T-helper 2 cell (primary cell): Measurements from ENCODE around the gene BUD23.
"Not testable (repeated sequence)": the region's sequence is repeated elsewhere in the genome, so short reads cannot be mapped to it uniquely, and the experiment has no call there.

Experiments
- DNase-seq, 5 experiments: peaks; one replicate each; pipeline versions ENCODE4 v3.0.0 to v3.0.0-alpha.2; 2012 to 2022

BUD23 gene

DNA sequence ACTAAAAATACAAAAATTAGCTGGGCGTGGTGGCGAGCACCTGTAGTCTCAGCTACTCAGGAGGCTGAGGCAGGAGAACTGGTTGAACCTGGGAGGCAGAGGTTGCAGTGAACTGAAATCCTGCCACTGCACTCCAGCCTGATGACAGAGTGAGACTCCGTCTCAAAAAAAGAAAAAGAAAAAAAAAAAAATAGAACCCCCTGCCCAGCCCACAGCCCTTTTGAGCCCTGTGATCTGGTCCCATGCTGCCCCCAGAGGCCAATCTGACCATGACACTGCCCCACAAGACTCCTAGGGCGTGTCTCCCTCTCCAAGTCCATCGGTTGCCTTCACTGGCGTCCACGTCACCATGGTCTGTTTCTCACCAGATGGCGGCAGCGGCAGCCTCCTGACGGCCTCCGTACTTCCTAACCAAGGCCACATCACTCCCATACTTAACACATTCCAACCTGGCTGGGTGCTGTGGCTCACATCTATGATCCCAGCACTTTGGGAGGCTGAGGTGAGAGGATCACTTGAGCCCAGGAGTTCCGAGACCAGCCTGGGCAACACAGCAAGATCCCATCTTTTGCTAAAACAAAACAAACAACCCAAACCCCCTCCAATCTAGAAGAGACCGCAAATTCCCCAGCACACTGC is 18.1 kb downstream of the BUD23 start:
- DNase-seq: no peak

DNA sequence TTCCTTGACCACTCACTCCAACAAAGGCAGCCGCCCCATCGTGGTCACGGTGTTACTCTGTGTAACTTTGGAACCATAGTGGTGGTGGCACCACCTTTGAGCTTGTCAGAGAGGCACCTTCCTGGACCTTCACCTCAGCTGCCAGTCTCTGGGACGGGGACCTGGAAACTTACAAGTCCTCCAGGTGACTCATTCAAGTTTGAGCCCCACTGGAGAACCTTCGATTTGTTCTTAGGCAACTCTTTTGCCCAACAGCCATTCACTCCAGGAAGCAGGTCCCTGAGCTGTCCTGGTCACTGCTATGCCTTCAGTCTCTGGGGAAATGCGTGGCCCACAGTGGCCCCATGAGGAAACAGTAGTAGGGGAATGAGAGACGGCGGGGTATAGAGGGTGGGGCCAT is 18.8 kb downstream of the BUD23 start:
- no peak for DNase-seq

DNA sequence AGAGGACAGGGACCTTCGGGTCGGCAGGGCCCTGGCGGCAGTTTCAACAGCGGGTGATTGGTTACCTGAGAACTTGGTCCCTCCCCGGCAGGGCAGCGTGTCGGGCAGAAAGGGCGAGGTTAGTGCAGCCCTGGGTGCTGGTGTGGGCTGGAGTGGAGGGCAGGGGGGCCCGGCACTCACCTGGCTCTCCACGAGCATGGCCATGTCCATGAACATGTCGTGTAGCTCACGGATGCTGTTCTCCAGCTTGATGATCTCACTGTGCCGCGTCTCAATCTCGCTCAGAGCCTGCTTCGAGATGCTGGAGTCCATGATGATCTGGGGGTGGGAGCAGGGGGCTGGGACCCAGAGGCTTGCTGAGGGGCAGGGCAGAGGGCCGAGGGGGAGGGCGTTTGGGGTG is 19.3 kb downstream of the BUD23 start:
- no peak for DNase-seq

DNA sequence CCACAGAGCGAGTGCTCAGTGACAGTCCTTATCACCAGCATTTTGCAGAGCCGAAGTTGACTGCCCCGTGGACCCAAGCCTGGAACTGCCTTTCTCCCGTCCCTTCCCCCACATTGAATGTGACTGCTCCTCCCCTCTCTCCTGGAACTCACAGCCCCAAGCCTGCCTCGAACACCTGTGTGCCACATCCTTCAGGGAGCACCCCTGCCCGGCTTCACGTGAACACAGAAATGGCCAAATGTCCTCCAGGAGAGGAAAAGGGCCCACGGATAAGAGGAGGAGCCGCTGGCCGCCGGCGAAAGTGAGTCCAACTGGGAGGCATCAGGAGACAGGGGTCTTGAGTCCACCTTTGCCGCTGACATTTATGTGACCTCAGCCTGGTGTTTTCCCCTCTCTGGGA is 19.8 kb downstream of the BUD23 start:
- DNase-seq: no peak

DNA sequence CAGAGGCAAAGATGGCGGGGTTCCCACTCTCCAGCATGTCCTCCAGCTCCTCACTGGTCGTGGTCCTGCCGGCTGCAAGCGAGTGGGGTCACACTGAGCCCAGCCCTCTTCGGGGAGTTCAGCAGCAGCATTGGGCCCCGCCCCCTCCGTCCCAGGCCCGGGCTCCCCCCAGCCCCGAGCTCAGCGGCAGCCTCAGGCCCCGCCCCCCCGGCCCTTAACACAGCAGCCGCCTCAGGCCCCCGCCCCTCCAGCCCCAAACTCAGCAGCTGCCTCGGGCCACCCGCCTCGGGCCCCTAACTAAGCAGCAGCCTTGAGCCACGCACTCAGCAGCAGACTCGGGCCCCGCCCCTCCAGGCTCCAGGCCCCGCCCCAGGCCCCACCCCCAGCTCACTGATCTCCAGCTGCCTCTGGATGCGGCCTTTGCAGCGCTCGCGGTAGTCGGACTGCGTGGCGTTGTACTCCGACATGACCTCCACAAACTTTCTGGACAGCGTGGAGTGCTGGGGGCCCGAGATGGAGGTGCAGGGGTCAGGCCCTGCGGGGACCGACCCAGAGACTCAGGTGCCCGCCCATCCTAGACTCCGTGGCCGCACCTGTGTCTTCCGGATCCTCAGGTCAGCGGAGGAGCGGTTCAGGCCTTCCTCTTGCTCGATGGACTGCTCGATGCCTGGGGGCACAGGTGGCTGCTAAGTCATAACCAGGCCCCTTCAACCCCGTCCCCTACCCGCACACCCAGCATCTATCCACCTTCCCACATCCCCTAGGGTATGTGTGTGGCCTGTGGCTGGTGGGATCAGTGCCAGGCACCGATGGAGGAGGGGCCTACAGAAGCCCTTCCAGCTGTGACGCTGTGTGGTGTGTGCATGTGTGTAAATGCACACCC is 20.6 kb downstream of the BUD23 start:
- peak in 1 of 5 experiments; percentile 35 for DNase-seq

DNA sequence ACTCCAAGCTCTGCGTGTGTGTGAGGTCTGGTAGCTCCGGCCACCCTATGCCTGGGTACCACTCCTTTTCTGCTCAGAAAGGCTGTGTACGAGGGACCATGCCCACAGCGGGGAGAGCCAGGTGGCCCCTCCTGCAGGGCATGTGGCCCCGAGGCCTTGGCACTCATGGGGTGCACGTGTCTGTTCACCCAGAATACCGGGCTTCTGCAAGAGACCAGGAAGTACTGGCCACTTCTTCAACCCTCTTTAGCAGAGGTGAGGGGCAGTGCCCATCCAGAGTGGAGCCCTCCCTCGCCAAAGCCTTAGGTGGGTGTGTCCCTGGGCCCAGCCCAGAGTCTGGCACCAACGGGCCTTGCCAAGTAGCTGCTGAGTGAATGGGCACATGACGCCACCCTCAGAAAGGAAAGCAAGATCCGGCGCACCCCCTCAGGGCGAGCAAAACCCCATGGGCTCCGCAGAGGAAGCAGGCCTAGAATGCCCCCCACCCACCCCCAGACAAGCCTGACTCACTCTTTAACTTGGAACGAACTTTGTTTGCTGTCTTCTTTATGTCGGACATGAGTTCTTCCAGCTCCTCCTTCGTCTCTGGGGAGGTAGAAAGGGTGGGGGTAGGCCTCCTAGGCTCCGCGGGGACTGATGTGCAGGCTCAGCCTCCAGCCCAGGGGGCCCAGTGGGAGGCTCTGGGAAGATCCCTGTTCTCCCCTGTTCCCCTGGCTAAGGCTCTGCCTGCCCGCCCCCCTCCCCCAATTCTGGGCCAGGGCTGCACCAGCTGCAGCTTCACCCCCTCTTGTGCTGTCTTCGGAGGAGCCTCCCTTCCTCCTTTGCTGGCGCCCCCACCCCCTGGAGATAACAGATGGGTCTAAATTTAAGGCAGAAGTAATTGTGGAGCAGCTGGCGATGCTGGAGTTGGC is 21.5 kb downstream of the BUD23 start:
- DNase-seq: no peak

DNA sequence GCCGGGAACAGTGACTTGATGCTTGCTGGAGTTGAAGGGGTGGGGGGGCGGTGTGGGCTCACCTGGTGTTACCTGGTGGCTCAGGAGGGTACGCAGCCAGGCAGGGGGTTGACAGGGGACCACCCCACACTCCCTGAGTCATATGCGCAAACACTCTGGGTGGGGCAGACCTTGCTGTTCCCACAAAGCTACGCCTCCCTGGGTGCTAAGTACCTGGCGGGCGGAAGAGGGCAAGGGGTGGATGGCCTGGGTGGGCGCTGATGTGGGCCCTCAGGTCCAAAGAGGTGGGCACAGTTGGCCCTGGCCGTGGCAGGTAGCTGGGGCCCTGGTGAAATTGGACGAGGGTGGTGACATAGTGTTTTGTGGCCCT is 22.1 kb downstream of the BUD23 start:
- DNase-seq: no peak

DNA sequence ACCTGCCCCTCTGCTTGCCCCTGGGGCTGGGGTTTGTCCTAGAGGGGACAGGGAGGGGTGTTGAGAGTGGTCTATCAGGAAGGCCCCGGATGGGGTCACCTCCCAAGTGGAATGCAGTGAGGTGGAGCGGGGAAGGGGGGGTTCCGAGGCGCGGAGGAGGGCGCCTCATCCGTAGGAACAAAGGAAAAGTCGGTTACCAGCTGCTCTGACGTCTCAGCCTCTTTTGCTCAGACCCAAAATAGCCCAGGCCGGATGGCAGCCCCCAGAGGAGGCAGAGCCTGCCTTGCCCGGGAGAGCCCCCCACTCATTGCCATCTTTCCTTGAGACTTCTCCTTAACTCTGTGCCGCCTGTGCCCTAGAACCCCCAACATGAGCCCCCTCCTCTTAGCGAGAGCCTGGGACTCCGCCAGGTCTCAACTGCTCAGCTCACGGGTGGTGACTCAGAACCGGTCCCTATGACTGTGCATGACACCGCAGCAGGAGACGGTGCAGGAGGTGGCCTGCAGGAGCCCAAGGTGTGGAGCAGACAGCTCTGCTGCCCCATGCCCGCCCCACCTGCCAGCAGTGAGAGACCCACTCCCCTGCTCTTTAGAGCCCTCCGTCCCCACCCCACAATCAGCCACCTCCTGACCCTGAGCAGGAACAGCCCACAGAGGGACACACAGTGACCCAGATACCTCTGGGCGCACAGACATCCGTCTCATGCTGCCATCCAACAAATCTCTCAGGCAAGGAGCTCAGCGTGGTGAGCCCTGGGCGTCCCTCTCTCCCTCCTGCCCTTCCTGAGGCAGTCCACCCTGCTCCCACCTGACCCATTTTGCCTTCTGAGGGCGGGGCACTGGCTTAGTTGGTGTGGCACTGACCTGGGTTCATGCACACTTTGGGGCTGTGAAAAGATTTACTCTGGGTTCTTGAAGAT is 23.0 kb downstream of the BUD23 start:
- peak in 1 of 5 experiments; percentile 29 for DNase-seq

DNA sequence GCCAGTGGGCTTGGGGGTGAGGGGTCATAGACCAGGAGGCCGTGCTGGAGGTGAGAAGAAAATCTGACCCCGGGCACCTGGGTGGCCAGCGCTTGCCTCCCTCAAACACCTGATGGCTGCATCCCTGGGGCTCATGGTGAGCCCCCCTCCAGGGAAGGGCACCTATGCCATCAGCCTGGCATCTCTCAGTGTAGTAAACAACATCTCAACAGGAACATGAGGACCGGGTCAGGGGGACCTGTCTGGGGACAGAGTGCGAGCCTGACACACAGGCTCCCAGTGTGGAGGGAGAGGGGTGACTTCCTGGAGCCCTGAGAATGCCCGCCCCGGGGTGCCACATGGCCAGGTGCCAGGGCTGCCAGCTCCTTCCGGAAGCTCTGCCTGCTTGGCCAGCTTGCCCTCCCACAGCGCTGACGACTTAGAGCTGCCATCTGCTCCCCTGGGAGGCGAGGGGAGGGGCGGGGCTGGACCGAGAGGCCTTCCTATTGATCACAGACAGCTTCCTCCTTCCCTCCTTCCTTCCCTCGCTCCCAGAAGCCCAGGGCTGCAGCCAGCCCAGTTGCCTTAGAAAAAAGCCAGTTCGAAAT is 23.7 kb downstream of the BUD23 start:
- DNase-seq: peak in 1 of 5 experiments; percentile 42

DNA sequence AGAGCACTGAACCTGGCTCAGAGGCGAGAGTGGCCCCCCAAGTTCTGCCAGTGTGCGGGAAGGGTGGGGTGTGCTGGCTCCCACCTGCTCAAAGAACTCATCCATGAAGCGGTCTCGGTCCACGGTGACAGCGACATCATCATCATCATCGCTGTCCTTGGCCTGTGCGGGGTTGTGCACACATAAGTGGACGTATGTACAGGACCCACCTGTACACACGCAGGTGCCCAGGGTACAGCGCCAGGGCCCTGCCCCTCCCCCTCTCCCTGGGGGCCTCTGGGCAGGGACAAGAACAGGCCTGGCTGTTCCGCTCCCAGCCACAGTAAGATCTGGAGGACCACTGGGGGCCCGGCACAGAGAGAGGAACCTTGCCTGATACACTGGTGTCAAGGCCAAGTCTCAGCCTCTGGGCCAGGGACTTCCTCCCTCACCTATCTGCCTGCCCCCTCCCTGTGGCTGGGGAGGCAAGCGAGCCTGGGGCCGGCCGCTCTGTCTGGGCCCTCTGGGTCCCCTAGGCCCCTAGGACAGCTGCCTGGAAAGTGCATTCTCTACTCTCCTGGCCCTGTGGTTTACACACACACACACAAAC is 25.7 kb downstream of the BUD23 start:
- no peak for DNase-seq

DNA sequence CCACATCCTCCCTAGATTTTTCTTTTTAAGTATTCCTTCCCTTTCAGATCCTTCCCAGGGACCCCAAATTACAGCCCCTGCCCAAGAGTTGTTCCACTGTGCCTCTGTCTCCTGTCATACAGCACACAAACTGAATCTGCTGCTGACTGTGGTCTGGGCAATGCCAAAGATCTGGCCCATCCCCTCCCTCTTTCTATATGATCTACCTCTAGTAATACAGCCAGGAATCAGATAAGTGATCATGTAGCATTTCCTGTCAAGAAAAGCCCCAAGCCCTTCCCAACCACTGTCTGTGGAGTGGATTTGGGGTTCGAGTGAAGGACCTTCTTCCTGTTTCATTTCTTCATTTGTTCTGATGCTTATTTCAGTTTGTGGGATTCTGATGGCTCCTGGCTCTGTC is 29.4 kb downstream of the BUD23 start:
- no peak for DNase-seq

DNA sequence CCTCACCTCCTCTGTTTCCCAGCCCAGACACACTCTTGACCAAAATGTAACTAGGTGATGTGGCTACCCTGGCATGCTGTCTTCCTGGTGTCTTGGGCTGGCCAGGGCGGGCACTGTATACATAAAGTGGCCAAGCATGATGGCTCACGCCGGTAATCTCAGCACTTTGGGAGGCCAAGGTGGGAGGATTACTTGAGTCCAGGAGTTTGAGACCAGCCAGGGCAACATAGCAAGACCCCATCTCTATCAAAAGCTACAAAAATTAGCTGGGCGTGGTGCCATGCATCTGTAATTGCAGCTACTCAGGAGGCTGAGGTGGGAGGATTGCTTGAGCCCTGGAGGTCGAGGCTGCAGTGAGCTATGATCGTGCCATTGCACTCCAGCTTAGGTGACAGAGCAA is 29.9 kb downstream of the BUD23 start:
- DNase-seq: not testable (repeated sequence)

DNA sequence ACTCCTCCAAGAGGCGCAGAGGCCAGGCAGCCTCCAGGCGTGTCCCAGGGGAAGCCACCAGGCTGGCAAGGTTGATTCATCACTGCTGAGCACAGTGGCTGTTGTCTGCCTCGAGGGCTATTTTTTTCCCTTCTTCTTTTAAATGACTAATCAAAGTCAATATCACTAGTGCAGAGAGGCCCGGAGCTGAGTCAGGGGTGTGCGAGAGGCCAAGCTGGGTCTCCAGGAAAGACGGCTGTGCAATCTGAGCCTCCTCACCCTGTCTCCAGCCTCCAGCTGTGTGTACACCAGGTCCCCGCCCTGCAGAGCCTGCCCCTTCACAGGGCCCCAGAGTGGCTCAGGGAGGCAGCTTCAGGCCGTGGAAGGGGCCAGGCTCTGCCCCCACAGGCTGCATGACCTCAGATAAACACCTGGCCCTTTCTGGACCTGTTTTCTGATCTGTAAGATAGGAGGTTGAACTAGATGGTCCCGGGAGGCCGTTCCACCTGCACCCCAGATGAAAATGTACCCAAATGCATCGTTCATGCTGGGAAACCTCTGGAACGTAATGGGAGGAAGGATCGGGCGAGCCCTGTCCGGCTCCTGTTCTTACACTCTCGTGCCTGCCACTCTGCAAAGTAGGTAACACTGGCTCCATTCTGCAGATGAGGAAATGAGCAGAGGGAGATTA is 32.4 kb downstream of the BUD23 start:
- DNase-seq: peak in 1 of 5 experiments; percentile 52

DNA sequence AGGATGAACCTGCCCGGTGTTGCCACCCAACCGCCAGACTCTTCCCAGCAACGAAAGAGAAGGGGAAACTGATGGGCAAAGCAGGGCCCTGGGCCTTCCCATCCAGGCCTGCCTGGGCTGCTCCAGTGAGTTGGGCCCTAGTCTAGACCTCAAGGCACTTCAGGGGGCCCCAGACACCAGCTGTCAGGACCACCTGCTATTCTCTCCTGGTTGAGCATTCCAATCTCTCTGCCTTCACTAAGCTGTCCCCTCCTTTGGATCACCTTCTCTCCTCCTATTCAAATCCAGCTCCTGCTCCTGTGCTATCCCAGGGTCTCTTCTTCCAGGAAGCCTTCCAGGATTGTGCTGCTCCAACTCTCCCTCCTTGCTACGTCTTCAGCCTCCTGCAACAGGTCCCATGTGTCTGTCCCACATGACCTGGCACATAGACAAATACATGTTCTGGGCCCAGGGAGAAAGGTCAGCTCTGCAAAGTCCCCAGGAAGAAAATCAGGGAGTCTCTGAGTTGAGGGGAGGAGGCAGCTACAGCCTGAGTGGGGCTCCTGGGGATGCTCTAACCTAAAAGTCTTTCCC is 33.0 kb downstream of the BUD23 start:
- no peak for DNase-seq

DNA sequence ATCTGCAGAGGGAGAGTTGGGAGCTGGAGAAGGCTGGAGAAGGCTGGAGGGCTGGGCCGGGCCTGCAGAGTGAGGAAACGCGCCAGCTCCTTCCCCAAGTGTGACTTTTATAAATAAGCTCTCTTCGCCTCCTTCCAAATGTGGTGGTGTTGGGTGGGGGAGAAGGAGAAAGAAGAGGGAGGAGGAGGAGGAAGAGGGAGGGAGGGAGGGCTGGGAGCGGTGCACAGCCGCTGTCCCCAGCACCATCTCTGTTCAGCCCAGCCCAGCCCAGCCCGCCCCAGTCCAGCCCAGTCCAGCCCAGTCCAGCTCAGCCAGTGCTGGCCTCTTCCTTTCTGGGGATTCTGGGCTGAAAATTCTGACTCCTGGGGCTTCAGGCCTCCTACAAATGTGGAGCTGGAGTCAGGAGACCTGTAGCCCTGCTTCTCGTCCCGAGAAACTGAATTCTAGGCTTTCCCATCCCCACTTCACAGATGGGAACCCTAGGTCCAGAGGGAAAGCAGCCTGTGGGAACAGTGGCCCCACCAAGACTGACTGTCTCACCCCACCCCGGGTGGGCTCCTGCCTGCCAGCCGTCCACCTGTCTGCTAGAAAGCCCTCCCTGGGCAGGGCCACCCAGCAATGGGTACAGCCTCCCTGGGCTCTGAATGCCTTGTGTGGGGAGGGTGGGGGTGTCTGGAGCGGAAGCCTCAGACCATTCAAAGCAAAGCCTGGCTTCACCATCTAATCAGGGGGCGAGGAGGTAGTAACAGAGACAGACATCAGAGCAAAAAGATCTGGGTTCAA is 33.8 kb downstream of the BUD23 start:
- DNase-seq: no peak

DNA sequence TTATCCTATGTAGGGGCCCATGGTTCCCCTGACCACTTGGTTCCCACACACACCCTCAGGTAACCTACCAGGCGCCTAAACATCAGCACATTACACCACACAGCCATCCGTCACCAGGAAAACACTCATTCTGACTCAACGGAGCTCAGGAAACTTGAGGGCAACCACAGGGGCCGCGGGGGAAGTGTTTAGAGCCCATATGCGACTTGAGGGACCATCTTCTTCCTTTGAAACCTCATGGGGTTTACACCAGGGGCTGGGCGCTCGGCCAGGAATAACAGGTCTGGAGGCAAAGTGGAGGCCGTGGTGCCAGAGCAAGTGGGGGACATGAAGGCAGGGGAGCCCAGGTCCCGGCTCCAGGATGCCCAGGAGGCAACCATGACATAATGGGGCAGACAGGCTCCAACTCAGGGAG is 34.6 kb downstream of the BUD23 start:
- peak in 4 of 5 experiments; percentile 59 to 83 (median 77) for DNase-seq

DNA sequence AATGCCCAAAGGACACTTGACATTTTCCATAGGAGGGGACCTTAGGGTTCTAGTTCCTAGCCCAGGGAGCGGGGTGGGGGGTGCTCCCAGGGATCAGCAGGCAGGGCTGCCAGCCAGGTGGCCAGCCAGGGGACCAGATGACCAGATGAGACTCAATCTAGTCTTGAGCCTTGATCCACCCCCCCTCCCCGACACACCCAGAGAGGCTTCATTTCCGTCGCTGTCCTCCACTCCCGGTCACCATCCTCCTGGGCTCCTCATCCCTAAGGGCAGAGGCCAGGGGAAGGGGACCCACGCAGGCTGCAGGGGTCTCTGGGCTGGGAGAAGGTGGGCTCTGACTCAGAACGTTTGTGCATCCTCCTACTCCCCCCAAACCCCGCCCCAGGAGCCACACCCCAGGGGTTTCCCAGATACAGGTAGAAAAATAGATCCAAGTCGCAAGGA is 35.1 kb downstream of the BUD23 start:
- DNase-seq: no peak

DNA sequence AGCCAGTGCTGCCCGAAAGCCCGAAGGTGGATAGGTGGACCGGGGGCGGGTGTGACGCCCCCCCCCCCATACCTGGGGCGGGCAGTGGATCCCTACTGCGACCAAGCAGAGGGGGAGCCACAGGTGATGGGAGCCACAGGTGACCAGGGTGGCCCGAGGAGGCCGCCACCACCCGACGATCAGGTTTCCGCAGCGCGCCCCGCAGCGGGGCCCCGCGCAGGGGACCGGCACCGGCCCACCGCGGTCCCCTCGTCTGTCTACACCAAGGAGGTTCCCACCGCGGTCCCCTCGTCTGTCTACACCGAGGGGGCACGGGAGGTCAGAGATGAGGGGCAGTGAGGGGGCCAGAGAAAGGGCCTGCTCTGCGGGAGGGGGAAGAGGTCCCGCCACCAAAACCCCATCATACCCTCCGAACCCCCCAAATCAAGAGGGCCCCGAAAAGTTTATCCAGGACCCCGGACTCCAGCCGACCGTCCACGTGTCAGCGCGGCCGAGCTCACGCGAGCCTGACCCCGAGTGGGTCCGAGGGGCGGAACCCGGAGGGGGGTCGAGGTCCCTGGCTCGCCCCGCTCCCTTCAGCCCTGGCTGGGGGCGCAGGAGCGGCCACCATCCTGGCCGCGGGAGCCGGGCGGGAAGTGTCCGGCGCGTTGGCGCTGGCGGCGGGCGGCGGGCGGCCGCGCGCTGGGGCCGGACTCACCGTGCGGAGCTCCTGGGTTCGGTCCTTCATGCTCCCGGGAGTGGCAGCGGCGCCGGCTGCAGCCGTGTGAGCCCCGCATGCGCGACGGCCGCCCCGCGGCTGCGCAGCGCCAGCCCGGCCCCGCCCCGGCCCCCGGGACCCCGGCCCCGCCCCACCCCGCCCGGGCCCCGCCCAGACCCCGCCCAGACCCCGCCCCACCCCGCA is 35.8 kb downstream of the BUD23 start, which contains the start of gene STX1A:
STX1A (minus strand) TSS at position 765 of the 901 bp plus-strand sequence; CDS start at position 727, 38 bp downstream.
- DNase-seq: peak; percentile 56 to 72 (median 57)
